Panc1 (cell line): Measurements from ENCODE around the gene PRKG1.

Source experiments
- CTCF ChIP-seq: fragments of 450-650 bp; IDR thresholded peaks from 2 replicates; pipeline ENCODE4 v1.5.1; 2017; ENCODE audit warnings: mild to moderate bottlenecking
- POLR2AphosphoS5 ChIP-seq: IDR thresholded peaks from 2 replicates; pipeline ENCODE4 v1.6.1; 2012; ENCODE audit warnings: mild to moderate bottlenecking, low read depth, low read length, moderate library complexity
- REST ChIP-seq, 2 experiments: IDR thresholded peaks; 2 replicates each; pipeline ENCODE4 v1.6.1; 2011 to 2012; ENCODE audit warnings: low read depth in 2 of 2, control low read depth in 1 of 2, low read length in 1 of 2, mild to moderate bottlenecking in 1 of 2, moderate library complexity in 1 of 2; ENCODE audit not compliant: insufficient read depth in 1 of 2
- TCF7L2 ChIP-seq: IDR thresholded peaks from 2 replicates; pipeline ENCODE4 v1.6.1; 2011; ENCODE audit warnings: mild to moderate bottlenecking, low read depth, low read length, inconsistent platforms

GRCh38 chr10:51319173-51319435 is 244.8 kb downstream of the PRKG1 start:
- TF ChIP-seq CTCF, result no peak
- no peak for TF ChIP-seq POLR2AphosphoS5
- no peak for TF ChIP-seq REST (IDR thresholded peaks at IDR 0.05; ENCODE audit: insufficient read depth in 1 of 2, low read depth in 2 of 2, low read length in 1 of 2)
- no peak for TF ChIP-seq TCF7L2
